ENCODE results near the gene DYNLRB1.
"Not testable (repeated sequence)": the region's sequence is repeated elsewhere in the genome, so short reads cannot be mapped to it uniquely, and the experiment has no call there.

DNA sequence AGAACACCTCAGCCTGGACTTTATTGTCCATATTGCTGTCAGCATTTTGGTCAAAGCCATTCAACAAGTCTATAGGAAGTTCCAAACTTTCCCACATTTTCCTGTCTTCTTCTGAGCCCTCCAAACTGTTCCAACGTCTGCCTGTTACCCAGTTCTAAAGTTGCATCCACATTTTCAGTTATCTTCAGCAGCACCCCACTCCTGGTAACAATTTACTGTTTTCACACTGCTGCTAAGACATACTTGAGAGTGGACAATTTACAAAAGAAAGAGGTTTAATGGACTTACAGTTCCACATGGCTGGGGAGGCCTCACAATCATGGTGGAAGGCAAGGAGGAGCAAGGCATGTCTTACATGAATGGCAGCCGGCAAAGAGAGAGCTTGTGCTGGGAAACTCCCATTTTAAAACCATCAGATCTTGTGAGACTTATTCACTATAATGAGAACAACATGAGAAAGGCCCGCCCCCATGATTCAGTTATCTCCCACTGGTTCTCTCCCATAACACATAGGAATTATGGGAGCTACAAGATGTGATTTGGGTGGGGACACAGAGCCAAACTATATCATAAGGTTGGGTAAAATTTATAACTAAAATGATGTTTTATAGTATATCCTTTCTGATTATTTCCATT lies 32.5 kb upstream of the DYNLRB1 start:
- TF ChIP-seq, protein P1, sequence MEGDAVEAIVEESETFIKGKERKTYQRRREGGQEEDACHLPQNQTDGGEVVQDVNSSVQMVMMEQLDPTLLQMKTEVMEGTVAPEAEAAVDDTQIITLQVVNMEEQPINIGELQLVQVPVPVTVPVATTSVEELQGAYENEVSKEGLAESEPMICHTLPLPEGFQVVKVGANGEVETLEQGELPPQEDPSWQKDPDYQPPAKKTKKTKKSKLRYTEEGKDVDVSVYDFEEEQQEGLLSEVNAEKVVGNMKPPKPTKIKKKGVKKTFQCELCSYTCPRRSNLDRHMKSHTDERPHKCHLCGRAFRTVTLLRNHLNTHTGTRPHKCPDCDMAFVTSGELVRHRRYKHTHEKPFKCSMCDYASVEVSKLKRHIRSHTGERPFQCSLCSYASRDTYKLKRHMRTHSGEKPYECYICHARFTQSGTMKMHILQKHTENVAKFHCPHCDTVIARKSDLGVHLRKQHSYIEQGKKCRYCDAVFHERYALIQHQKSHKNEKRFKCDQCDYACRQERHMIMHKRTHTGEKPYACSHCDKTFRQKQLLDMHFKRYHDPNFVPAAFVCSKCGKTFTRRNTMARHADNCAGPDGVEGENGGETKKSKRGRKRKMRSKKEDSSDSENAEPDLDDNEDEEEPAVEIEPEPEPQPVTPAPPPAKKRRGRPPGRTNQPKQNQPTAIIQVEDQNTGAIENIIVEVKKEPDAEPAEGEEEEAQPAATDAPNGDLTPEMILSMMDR (IDR thresholded peaks at IDR 0.05), result not testable (repeated sequence)
- not testable (repeated sequence) for TF ChIP-seq POLR2A (IDR thresholded peaks at IDR 0.05)
